NK-92 treated with Interleukin-12 subunit alpha and Interleukin-12 subunit beta, amount 100 ng/mL, for 24 hours (cell line): Measurements from ENCODE around the gene WDR48.
"Not testable (repeated sequence)": the region's sequence is repeated elsewhere in the genome, so short reads cannot be mapped to it uniquely, and the experiment has no call there.

Experiments
- DNase-seq: peaks from one replicate; lab custom pipeline; 2025; lab: John Stamatoyannopoulos, UW

The WDR48 gene

GRCh38 chr3:39051649-39052561, at the start of gene WDR48, which contains the start of gene SCN11A:
Gene WDR48 (plus strand): TSS chr3:39052016. CDS start chr3:39052026, 10 bp downstream.
Gene SCN11A (minus strand): TSS chr3:39051944. CDS start chr3:38950362, 101,582 bp downstream.
- DNase-seq: peak; percentile 68

DNA sequence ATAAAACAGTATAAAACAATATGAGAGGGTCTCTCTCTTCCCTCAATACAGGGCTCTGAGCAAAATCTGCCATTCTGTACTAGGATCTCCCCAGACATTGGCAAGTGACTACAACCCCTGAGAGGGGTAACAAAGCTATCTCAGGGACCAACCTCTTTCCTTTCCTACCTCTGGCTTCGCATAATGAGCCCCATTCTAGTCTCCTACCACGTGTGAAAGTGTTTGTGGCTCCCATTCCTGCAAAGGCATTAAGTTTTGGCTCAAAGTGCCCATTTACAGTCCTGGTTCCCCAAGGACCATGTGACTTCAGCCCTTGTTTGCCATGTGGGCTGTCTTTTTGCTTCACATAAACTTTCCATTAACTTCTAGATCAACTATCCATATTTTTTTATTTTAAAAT, 46.5 kb upstream of the WDR48 start:
- no peak for DNase-seq

DNA sequence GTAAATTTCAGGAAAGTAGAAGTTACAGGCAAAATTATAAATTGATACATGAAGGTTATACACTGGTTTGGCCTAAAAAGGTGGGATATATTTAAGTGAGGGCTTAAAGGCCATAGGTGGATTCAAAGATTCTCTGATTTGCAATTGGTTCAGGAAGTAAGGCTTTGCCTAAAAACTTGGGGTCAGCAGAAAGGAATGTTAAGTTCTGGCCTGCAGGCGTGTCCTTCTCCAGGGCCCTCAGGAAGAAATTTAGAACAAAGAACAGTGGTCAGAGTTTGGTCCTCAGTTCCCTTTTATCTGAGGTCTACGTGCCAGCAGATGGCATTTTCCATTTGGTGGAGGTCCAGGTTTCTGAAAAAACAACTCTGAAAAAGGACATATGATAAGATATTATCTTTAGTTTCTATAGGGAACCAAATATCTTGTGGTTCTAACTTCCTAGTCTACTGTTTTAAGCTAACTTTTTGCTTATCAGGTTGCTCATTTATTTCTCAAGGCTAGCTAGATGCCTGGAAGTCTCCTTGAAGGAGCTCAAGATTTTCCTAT, 40.6 kb upstream of the WDR48 start:
- DNase-seq: no peak

DNA sequence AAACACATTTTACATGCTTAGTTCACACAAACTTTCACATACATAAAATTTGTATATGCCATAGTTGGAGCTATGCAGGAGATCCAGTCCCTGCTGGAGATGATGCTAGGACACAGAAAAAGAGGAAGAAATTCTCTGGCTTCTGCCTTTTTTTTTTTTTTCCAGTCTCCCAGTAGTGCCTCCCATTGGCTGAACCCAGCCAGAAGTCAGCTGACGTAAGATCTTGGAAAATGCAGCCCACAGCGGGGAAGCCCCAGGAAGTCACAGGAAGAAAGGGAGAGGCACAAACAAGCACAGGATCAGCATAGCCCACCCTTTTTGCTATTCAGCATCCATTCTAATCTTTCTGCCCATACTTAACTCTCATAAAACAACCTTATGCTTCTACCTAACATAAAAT, 38.5 kb upstream of the WDR48 start:
- DNase-seq: no peak

DNA sequence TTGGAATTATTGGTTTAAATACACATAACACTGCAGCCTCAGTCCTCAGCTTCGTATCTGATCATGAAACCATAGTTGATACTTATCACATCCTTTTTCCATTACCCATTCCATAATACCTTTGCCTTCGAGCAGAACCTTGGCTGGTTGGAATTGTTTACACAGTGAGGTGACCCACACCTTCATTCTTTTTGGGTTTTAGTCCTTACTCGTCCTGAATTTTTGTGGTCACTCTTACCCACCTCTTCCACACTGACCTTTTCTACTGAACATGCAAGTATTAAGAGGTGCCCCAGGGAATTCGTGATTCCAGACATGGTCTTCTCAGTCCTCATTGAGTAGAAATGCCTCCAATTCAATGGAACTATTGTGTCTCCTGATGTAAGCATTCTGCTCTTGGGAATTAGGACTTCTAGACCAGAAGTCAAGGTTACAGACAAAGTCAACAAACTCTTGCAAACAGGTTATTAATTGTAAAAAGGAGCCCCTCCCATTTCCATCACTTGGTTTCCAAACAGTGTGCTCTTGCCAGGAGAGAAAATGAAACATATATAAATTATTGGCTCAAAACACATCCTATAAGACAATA, 37.8 kb upstream of the WDR48 start:
- no peak for DNase-seq

GRCh38 chr3:39015418-39015817, 36.4 kb upstream of the WDR48 start:
- DNase-seq: no peak

- no peak for DNase-seq
These were observed 32.5 kb upstream of the WDR48 start for GRCh38 chr3:39019299-39019698.

GRCh38 chr3:39021029-39021428, 30.8 kb upstream of the WDR48 start:
- DNase-seq: no peak

GRCh38 chr3:39021465-39022285, 30.1 kb upstream of the WDR48 start:
- no peak for DNase-seq

DNA sequence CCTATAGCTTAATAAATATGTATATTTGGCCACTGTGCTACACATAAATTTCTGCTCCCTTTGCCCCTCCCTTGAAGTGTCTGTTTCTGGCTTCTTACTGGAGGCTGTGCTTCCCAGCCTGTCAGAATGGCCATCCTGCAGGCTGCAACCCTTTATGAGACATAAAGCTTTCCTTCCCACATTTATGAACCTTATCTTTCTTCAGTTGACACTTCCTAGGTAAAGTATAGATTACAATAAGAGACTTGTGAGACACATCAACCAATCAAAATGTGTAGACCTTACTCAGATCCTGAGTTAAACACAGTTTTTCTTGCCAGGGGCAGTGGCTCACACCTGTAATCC, 29.6 kb upstream of the WDR48 start:
- DNase-seq: no peak

DNA sequence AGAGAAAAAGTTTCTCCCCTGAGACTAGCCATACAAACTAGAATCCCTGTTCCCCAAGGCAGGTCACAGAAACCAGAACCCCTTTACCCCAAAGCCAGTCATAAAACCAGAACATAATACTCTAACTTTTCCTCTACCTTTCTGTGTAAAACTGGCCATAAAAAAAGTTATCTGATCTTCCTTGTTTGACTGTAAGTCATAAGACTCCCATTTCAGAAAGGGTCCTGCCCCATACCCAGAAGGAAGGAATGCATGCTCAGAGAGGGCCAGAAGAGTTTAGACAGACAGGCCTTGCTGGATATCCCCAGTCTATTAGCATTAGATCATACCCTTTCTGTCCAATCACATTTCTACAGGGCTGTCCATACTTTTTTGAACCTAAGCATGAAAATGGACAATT, 27.3 kb upstream of the WDR48 start:
- DNase-seq: no peak

- DNase-seq: no peak
These were observed 26.4 kb upstream of the WDR48 start for GRCh38 chr3:39025222-39025970.

- DNase-seq: no peak
These were observed 23.3 kb upstream of the WDR48 start for GRCh38 chr3:39028546-39028945.

DNA sequence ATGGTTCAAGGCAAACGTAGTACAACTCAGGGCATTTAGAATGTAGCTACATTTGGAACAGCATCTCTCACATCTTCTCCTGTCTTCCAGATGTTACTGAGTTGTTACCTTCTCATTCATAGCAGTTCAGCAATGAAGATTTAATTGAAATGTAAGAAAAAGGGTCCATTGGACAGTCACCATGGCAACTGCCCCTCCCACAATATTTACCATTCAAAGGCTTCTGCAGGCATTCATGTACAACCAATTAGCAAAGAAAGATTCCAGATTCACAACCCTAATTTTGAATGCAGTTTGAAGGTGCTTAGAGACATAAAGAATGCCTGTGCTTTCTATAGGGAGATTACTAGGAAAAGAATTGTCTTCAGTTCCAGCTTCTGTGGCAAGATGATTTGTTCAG, 22.3 kb upstream of the WDR48 start:
- DNase-seq: no peak

- DNase-seq: no peak
These were observed 13.7 kb upstream of the WDR48 start for GRCh38 chr3:39038165-39038564.

- DNase-seq: no peak
These were observed 1.8 kb upstream of the WDR48 start for GRCh38 chr3:39050029-39050428.

DNA sequence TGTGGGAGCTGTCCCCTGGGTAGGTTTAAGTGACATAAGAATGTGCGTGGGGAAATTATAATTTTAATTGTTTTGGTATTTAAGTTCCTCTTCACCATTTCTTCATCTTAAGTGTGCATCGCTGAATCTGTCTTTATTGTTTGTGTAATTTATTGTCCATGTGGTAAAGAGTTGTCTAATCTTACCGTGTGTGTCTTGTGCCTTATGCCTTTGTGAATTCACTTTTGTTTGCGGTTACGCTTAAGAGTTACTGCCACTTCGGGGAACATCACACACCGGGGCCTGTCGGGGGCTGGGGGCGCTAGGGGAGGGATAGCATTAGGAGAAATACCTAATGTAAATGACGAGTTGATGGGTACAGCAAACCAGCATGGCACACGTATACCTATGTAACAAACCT, 767 bp downstream of the WDR48 start:
- DNase-seq: no peak

DNA sequence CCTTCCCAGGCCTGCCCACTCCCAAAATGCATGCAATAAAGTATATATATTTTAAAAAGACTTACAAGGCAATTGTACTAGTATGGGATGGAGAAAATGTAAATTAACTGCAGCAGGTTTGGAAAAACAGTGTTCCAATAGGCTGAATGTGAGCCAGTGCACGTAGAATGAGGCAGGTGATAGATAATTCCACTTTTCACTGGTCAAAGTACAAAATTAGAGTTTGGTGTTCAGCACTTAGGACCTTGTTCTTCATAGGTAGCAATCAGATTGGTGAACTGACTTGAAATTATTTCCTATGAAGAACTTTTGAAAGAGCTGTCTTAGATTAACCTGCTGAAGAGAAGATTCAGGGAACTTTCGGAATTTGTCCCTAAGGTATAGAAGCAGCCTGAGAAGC, 1.9 kb downstream of the WDR48 start:
- DNase-seq: no peak

GRCh38 chr3:39056151-39056550, 4.3 kb downstream of the WDR48 start:
- no peak for DNase-seq

DNA sequence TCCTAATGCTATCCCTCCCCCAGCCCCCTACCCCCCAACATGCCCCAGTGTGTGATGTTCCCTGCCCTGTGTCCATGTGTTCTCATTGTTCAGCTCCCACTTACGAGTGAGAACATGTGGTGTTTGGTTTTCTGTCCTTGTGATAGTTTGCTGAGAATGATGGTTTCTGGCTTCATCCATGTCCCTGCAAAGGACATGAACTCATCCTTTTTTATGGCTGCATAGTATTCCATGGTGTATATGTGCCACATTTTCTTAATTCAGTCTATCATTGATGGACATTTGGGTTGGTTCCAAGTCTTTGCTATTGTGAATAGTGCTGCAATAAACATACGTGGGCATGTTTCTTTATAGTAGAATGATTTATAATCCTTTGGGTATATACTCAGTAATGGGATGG, 9.4 kb downstream of the WDR48 start:
- not testable (repeated sequence) for DNase-seq

DNA sequence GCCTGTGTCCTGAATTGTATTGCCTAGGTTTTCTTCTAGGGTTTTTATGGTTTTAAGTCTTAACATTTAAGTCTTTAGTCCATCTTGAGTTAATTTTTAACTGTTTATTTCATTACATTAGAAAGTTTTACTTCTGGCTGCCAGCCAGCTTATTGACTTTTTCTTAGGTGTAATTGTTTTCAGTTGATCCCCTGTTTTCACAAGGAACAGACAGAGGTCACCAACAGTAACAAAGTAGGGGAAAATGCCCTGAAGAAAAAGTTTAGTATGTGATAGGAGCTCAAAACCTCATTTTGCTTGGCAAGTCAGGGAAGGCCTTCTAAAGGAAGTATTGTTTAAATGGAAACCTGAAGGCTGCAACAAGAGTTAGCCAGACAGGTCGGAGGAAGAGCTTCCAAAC, 10.4 kb downstream of the WDR48 start:
- DNase-seq: no peak

GRCh38 chr3:39063143-39063542, 11.3 kb downstream of the WDR48 start:
- no peak for DNase-seq
